HG03439 (cell line): Measurements from ENCODE around the gene PPIG.
"Not testable (repeated sequence)": the region's sequence is repeated elsewhere in the genome, so short reads cannot be mapped to it uniquely, and the experiment has no call there.

ENCODE experiments used
- ATAC-seq: cut with Tn5 transposase; IDR thresholded peaks from one replicate; pipeline ENCODE4 v1.9.1; 2021; ENCODE audit warnings: mild to moderate bottlenecking, moderate library complexity; ENCODE audit not compliant: unreplicated experiment

The PPIG gene

GRCh38 chr2:169662744-169663143, 78.6 kb downstream of the PPIG start:
- ATAC-seq: no peak

- no peak for ATAC-seq
These were observed 79.1 kb downstream of the PPIG start for GRCh38 chr2:169663247-169663646.

GRCh38 chr2:169664600-169664977, 80.4 kb downstream of the PPIG start:
- ATAC-seq: no peak

GRCh38 chr2:169664978-169665930, 81.1 kb downstream of the PPIG start:
- ATAC-seq: no peak

GRCh38 chr2:169667583-169667982, 83.4 kb downstream of the PPIG start:
- ATAC-seq: no peak

GRCh38 chr2:169670215-169670651, 86.1 kb downstream of the PPIG start:
- ATAC-seq: no peak

GRCh38 chr2:169670937-169671336, 86.8 kb downstream of the PPIG start:
- ATAC-seq: no peak

- ATAC-seq: no peak
These were observed 88.3 kb downstream of the PPIG start for GRCh38 chr2:169672406-169672805.

GRCh38 chr2:169673106-169673505, 89.0 kb downstream of the PPIG start:
- no peak for ATAC-seq

- ATAC-seq: no peak
These were observed 89.8 kb downstream of the PPIG start for GRCh38 chr2:169673921-169674320.

GRCh38 chr2:169676357-169676756, 92.2 kb downstream of the PPIG start:
- no peak for ATAC-seq

GRCh38 chr2:169676850-169677249, 92.7 kb downstream of the PPIG start:
- no peak for ATAC-seq

- no peak for ATAC-seq
These were observed 98.9 kb downstream of the PPIG start for GRCh38 chr2:169683054-169683424.

GRCh38 chr2:169683425-169684134, 99.4 kb downstream of the PPIG start:
- no peak for ATAC-seq

- ATAC-seq: no peak
These were observed 100.0 kb downstream of the PPIG start for GRCh38 chr2:169684135-169684565.

GRCh38 chr2:169684712-169685111, 100.6 kb downstream of the PPIG start:
- not testable (repeated sequence) for ATAC-seq

- not testable (repeated sequence) for ATAC-seq
These were observed 102.7 kb downstream of the PPIG start for GRCh38 chr2:169686825-169687224.

- ATAC-seq: not testable (repeated sequence)
These were observed 103.8 kb downstream of the PPIG start for GRCh38 chr2:169687943-169688342.

- ATAC-seq: no peak
These were observed 106.8 kb downstream of the PPIG start for GRCh38 chr2:169690958-169691357.
